Caco-2 (cell line): Measurements from ENCODE around the gene ADAM15. TPM values are rescaled to one million over a fixed set of nuclear protein-coding genes. Genes with fewer than 3 reads are reported as not detected.
A peak's percentile ranks its signal among the peaks of the same experiment; 100 is the strongest.

ENCODE experiments used
- BruUV-seq: library from RNA; stranded (reverse); fragments of 400-500 nt; replicated peaks from 2 replicates; lab custom pipeline; 2021; lab: Mats Ljungman, UMichigan
- CTCF ChIA-PET: fragments of 300-600 bp; sonication (Branson Sonifier 250); formaldehyde crosslinking; loops from one replicate; lab custom pipeline; 2022; ENCODE audit warnings: antibody characterized with exemption; lab: Charles Lee
- POLR2A ChIA-PET: fragments of 300-600 bp; sonication (Branson Sonifier 250); formaldehyde crosslinking; loops from one replicate; lab custom pipeline; 2022; ENCODE audit warnings: antibody characterized with exemption; lab: Charles Lee
- DNase-seq, 2 experiments: peaks; one replicate each; pipeline versions ENCODE4 v3.0.0 to v3.0.0-alpha.2; 2020 to 2022
- H3K27me3 ChIP-seq: replicated peaks from 2 replicates; pipeline ENCODE4 v1.6.0; 2011; ENCODE audit warnings: low read length; ENCODE audit not compliant: control insufficient read depth, insufficient read depth
- H3K36me3 ChIP-seq: 2 replicates; pipeline ENCODE4 v1.5.1; 2011; ENCODE audit warnings: low read length; ENCODE audit not compliant: control insufficient read depth, insufficient read depth
- H3K4me1 ChIP-seq: fragments of 250-450 bp; sonication (Bioruptor Pico); 2 replicates; pipeline ENCODE4 v1.5.1; 2020; ENCODE audit warnings: mild to moderate bottlenecking
- H3K4me3 ChIP-seq: 2 replicates; pipeline ENCODE4 v1.5.1; 2011; ENCODE audit warnings: low read depth, mild to moderate bottlenecking, control low read depth, low read length
- H3K9me3 ChIP-seq: fragments of 250-450 bp; sonication (Bioruptor Pico); 2 replicates; pipeline ENCODE4 v1.5.1; 2020; ENCODE audit warnings: mild to moderate bottlenecking, moderate library complexity
- H3K27ac Mint-ChIP-seq: one replicate; pipeline ENCODE4 v1.8.0; 2022; ENCODE audit warnings: mixed read lengths; ENCODE audit not compliant: unreplicated experiment
- H3K27me3 Mint-ChIP-seq: one replicate; pipeline ENCODE4 v1.8.0; 2022; ENCODE audit warnings: mixed read lengths; ENCODE audit not compliant: insufficient read depth, unreplicated experiment
- H3K36me3 Mint-ChIP-seq: one replicate; pipeline ENCODE4 v1.8.0; 2022; ENCODE audit warnings: mild to moderate bottlenecking, mixed read lengths; ENCODE audit not compliant: insufficient read depth, unreplicated experiment
- H3K4me1 Mint-ChIP-seq: one replicate; pipeline ENCODE4 v1.8.0; 2022; ENCODE audit warnings: low read depth, mixed read lengths; ENCODE audit not compliant: unreplicated experiment
- H3K4me3 Mint-ChIP-seq: one replicate; pipeline ENCODE4 v1.8.0; 2022; ENCODE audit warnings: mild to moderate bottlenecking, moderate library complexity, mixed read lengths; ENCODE audit not compliant: unreplicated experiment
- H3K9me3 Mint-ChIP-seq: one replicate; pipeline ENCODE4 v1.8.0; 2022; ENCODE audit warnings: mixed read lengths; ENCODE audit not compliant: unreplicated experiment
- CTCF ChIP-seq, 2 experiments: fragments of 200-600 bp in 1 of 2; IDR thresholded peaks; 1 replicate in 1 of 2; 2 replicates in 1 of 2; pipeline versions ENCODE4 v1.5.1 to v1.8.0; 2011 to 2022; ENCODE audit warnings: antibody characterized with exemption in 1 of 2, control low read depth in 1 of 2, inconsistent platforms in 1 of 2, low read depth in 1 of 2, low read length in 1 of 2, mild to moderate bottlenecking in 1 of 2, moderate library complexity in 1 of 2; ENCODE audit not compliant: insufficient read depth in 1 of 2, severe bottlenecking in 1 of 2, unreplicated experiment in 1 of 2
- intact Hi-C: fragments of 100-400 bp; cut with micrococcal nuclease; formaldehyde crosslinking; loops from one replicate; pipeline ENCODE4 v1.10.0; 2022; ENCODE audit not compliant: unreplicated experiment
- total RNA-seq: library from RNA; stranded (reverse); gene quantifications from 2 replicates; pipeline ENCODE4 v1.2.3, GENCODE V29; 2022

ADAM15 gene
- total RNA-seq, 1 experiment from 2014 or later: 44.0 TPM

DNA sequence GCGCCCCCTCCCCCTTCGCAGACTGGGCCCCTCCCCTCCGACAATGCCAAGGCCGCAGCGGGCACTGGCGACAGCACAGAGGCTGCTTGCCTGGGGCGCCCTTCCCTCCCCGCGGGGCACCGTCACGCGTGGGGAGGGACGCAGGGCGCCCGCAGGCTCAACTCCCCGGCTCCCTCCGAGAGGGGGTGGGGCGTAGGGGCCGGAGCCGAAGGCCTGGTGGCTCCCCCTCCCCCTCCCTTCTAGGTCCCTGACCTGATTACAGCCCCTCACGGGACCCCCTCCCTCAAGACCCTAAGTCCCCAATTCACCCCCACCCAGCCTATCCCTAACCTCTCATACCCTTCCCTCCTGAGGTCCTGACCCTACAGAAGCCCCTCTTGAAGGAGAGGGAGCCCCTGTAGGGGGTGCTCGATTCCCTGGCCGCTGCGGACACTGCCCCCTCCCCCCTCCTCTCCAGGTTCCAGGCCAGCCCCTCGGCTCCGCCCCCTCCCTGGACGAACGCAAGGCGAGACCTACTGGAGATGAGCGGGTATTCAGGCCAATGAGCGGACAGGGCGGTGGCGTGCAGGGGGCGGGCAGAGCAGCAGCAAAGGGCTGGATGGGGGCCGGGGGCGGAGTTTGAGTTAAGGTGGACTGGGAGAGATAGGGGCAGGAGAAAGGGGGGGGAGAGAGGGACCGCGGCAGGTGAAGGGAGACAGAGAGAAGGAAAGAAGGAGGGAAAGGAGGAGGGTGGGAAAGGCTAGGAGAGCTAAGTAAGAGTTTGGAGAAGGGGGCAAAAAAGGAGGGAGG is 49.2 kb upstream of the ADAM15 start:
- no peaks in the 10 kb centered on the region for H3K9me3 Mint-ChIP-seq
- peak overlapping the region; percentile 92 for H3K4me3 ChIP-seq
- H3K4me3 Mint-ChIP-seq: peak overlapping the region; percentile 96
- H3K4me1 ChIP-seq: peaks cover 25% of the 10 kb centered on the region
- peaks cover 4% of the 10 kb centered on the region for H3K36me3 ChIP-seq
- CTCF ChIA-PET: interaction anchor here (0.6 to 3.2 kb wide), 10 partner anchors 11 to 83 kb away, joined by 3 to 16 read pairs (median 4); partner anchors contain the start of gene ADAM15
- POLR2A ChIA-PET: interaction anchor here (0.5 to 2.3 kb wide), 7 partner anchors 18 to 65 kb away, joined by 3 to 7 read pairs (median 4); partner anchors contain the start of genes FLAD1 and PMVK
- peak; percentile 27 to 75 for TF ChIP-seq CTCF (IDR thresholded peaks at IDR 0.05; ENCODE audit: insufficient read depth in 1 of 2, low read depth in 1 of 2, low read length in 1 of 2, severe bottlenecking in 1 of 2, unreplicated experiment in 1 of 2)
- BruUV-seq: no TSS peak
- H3K4me1 Mint-ChIP-seq: peaks cover 30% of the 10 kb centered on the region
- H3K27ac Mint-ChIP-seq: peak overlapping the region; percentile 96
- no peaks in the 10 kb centered on the region for H3K27me3 Mint-ChIP-seq
- H3K9me3 ChIP-seq: no peaks in the 10 kb centered on the region
- intact Hi-C loops: loop anchor here (1.0 to 5.0 kb wide), 6 partner anchors 15 to 443 kb away; partner anchors contain the start of genes EFNA1, EFNA4 and UBE2Q1
- peaks cover 44% of the 10 kb centered on the region for H3K36me3 Mint-ChIP-seq
- DNase-seq: peak; percentile 100
- H3K27me3 ChIP-seq: no peaks in the 10 kb centered on the region

GRCh38 chr1:155002464-155003226 is 48.5 kb upstream of the ADAM15 start, which contains the start of gene ZBTB7B:
TSS of gene ZBTB7B (plus strand) at chr1:155002802. CDS start at chr1:155014661, 11,859 bp downstream.
- Mint-ChIP-seq H3K4me3 (peak within 1 kb of the TSS; percentile 96), H3K4me1 (peaks cover 30% of the 10 kb centered on the region), H3K27ac (peak within 1 kb of the TSS; percentile 96), H3K9me3 (no peaks in the 10 kb centered on the region), H3K36me3 (peaks cover 47% of the 10 kb centered on the region), H3K27me3 (no peaks in the 10 kb centered on the region)
- DNase-seq: peak; percentile 72 to 80
- Histone ChIP-seq H3K27me3 (no peaks in the 10 kb centered on the region), H3K36me3 (peaks cover 4% of the 10 kb centered on the region), H3K4me3 (peak within 1 kb of the TSS; percentile 98), H3K4me1 (peaks cover 32% of the 10 kb centered on the region), H3K9me3 (no peaks in the 10 kb centered on the region)
- CTCF ChIA-PET: interaction anchor here (0.5 to 3.2 kb wide), 10 partner anchors 10 to 82 kb away, joined by 3 to 16 read pairs (median 3); partner anchors contain the start of genes ADAM15 and EFNA3
- intact Hi-C loops: loop anchor here (1.0 to 5.0 kb wide), 5 partner anchors 15 to 125 kb away; partner anchors contain the start of genes EFNA1 and EFNA4
- TSS peak; percentile 33 for BruUV-seq
- POLR2A ChIA-PET: interaction anchor here (0.5 to 2.3 kb wide), 5 partner anchors 19 to 173 kb away, joined by 3 to 7 read pairs (median 5); partner anchors contain the start of gene FLAD1
- TF ChIP-seq CTCF (IDR thresholded peaks at IDR 0.05; ENCODE audit: insufficient read depth in 1 of 2, low read depth in 1 of 2, low read length in 1 of 2, severe bottlenecking in 1 of 2, unreplicated experiment in 1 of 2): peak; percentile 10 to 12
